ENCODE results near the gene ZNF550. TPM values are rescaled to one million over a fixed set of nuclear protein-coding genes. Genes with fewer than 3 reads are reported as not detected.

Gene ZNF550
- total and polyA plus RNA-seq, 2 of the 13 experiments (the other 11 are each of a cell fraction or from before 2014, with no cell fraction given), result 8.6 to 9.1 TPM

GRCh38 chr19:57583521-57584416, 24.1 kb upstream of the ZNF550 start, which contains the start of gene ZIK1 (continued):
- TF ChIP-seq RERE (CRISPR knock-in tag; IDR thresholded peaks at IDR 0.05; ENCODE audit: low read depth) (no peak), KLF15 (CRISPR knock-in tag; IDR thresholded peaks at IDR 0.05; ENCODE audit: borderline replicate concordance) (no peak), NFYC (CRISPR knock-in tag; IDR thresholded peaks at IDR 0.05) (peak; percentile 87), MYPOP (CRISPR knock-in tag; IDR thresholded peaks at IDR 0.05) (no peak), ZFP62 (CRISPR knock-in tag; IDR thresholded peaks at IDR 0.05) (no peak), GPBP1L1 (CRISPR knock-in tag; IDR thresholded peaks at IDR 0.05) (no peak), AHDC1 (CRISPR knock-in tag; IDR thresholded peaks at IDR 0.05; ENCODE audit: borderline replicate concordance) (no peak), HCFC1 (IDR thresholded peaks at IDR 0.05; ENCODE audit: low read depth, low read length) (0 out of 2 replicates have a peak, but pooled peaks have one; percentile 40), ZNF513 (CRISPR knock-in tag; conservative IDR thresholded peaks at IDR 0.05) (no peak), MATR3 (CRISPR knock-in tag; IDR thresholded peaks at IDR 0.05) (no peak), KAT2B (IDR thresholded peaks at IDR 0.05; ENCODE audit: borderline replicate concordance, low read depth, low read length) (no peak), ZNF605 (CRISPR knock-in tag; IDR thresholded peaks at IDR 0.05) (no peak; the same call in 1 of the 2 replicates)

All from HepG2 (cell line).